GM23338 (cell line): ENCODE results near the gene UBE2D1. TPM values are rescaled to one million over a fixed set of nuclear protein-coding genes. Genes with fewer than 3 reads are reported as not detected.

ENCODE experiments used
- ATAC-seq: fragments of 200-7000 bp; cut with Tn5 transposase; 3 replicates; pipeline ENCODE4 v1.9.1; 2020
- DNase-seq: peaks from one replicate; pipeline ENCODE4 v3.0.0-alpha.2; 2015; ENCODE audit warnings: low spot score
- H2AFZ ChIP-seq: fragments of 200-600 bp; sonication (generic); 2 replicates; pipeline ENCODE4 v1.8.0; 2016; ENCODE audit warnings: antibody characterized with exemption, mild to moderate bottlenecking, moderate library complexity
- H3F3A ChIP-seq: fragments of 200-600 bp; sonication (generic); replicated peaks from 2 replicates; pipeline ENCODE4 v1.8.0; 2017; ENCODE audit warnings: antibody characterized with exemption, mixed run types, low read depth
- H3K27ac ChIP-seq: fragments of 200-600 bp; sonication (generic); 2 replicates; pipeline ENCODE4 v1.6.1; 2016; ENCODE audit warnings: low read depth
- H3K27me3 ChIP-seq: fragments of 200-600 bp; sonication (generic); 2 replicates; pipeline ENCODE4 v1.8.0; 2016; ENCODE audit warnings: mild to moderate bottlenecking, mixed run types, moderate library complexity; ENCODE audit not compliant: insufficient read depth
- H3K36me3 ChIP-seq: fragments of 200-600 bp; sonication (generic); 2 replicates; pipeline ENCODE4 v1.8.0; 2016; ENCODE audit warnings: mild to moderate bottlenecking; ENCODE audit not compliant: insufficient read depth
- H3K4me1 ChIP-seq: fragments of 200-600 bp; sonication (generic); 2 replicates; pipeline ENCODE4 v1.8.0; 2016; ENCODE audit warnings: mild to moderate bottlenecking, moderate library complexity; ENCODE audit not compliant: insufficient read depth
- H3K4me2 ChIP-seq: fragments of 200-600 bp; sonication (generic); 2 replicates; pipeline ENCODE4 v1.7.1; 2017; ENCODE audit warnings: mixed run types
- H3K4me3 ChIP-seq: fragments of 200-600 bp; sonication (generic); 2 replicates; pipeline ENCODE4 v1.6.1; 2016; ENCODE audit warnings: mixed run types
- H3K79me2 ChIP-seq: fragments of 200-600 bp; sonication (generic); replicated peaks from 2 replicates; pipeline ENCODE4 v1.8.0; 2017; ENCODE audit warnings: mild to moderate bottlenecking; ENCODE audit not compliant: insufficient read depth
- H3K9me2 ChIP-seq: fragments of 200-600 bp; sonication (generic); 2 replicates; pipeline ENCODE4 v1.8.0; 2017; ENCODE audit not compliant: insufficient read depth
- H4K20me1 ChIP-seq: fragments of 200-600 bp; sonication (generic); replicated peaks from 2 replicates; pipeline ENCODE4 v1.8.0; 2017; ENCODE audit warnings: mild to moderate bottlenecking; ENCODE audit not compliant: insufficient read depth
- H3K27ac Mint-ChIP-seq: 2 replicates; pipeline ENCODE4 v1.8.0; 2020; ENCODE audit warnings: inconsistent platforms, mild to moderate bottlenecking, moderate library complexity, mixed read lengths
- H3K27me3 Mint-ChIP-seq: 3 replicates; pipeline ENCODE4 v1.8.0; 2022; ENCODE audit warnings: low read depth, mild to moderate bottlenecking, moderate library complexity, mixed read lengths, inconsistent platforms; ENCODE audit not compliant: insufficient read depth, poor library complexity
- H3K36me3 Mint-ChIP-seq: 3 replicates; pipeline ENCODE4 v1.8.0; 2021; ENCODE audit warnings: low read depth, mild to moderate bottlenecking, inconsistent platforms, moderate library complexity, mixed read lengths
- H3K4me1 Mint-ChIP-seq: 3 replicates; pipeline ENCODE4 v1.8.0; 2020; ENCODE audit warnings: mild to moderate bottlenecking, inconsistent platforms, mixed read lengths
- H3K4me3 Mint-ChIP-seq: 3 replicates; pipeline ENCODE4 v1.8.0; 2021; ENCODE audit warnings: moderate library complexity, mild to moderate bottlenecking, inconsistent platforms, mixed read lengths
- H3K9me3 Mint-ChIP-seq: 3 replicates; pipeline ENCODE4 v1.8.0; 2020; ENCODE audit warnings: moderate library complexity, mild to moderate bottlenecking, inconsistent platforms, mixed read lengths
- CREB1 ChIP-seq: fragments of 250-450 bp; sonication (Bioruptor Pico); IDR thresholded peaks from 2 replicates; pipeline ENCODE4 v1.5.0; 2020; ENCODE audit warnings: low read depth, mild to moderate bottlenecking, moderate library complexity
- EZH2 ChIP-seq: fragments of 200-600 bp; sonication (generic); IDR thresholded peaks from one replicate; pipeline ENCODE4 v1.8.0; 2017; ENCODE audit warnings: antibody characterized with exemption, mild to moderate bottlenecking, low read depth; ENCODE audit not compliant: unreplicated experiment
- EZH2phosphoT487 ChIP-seq: fragments of 200-600 bp; sonication (generic); IDR thresholded peaks from one replicate; pipeline ENCODE4 v1.8.1; 2018; ENCODE audit warnings: antibody characterized with exemption; ENCODE audit not compliant: unreplicated experiment
- JUNB ChIP-seq: IDR thresholded peaks from one replicate; pipeline ENCODE4 v1.6.1; 2016; ENCODE audit warnings: antibody characterized with exemption; ENCODE audit not compliant: unreplicated experiment
- NANOG ChIP-seq: IDR thresholded peaks from 2 replicates; pipeline ENCODE4 v1.6.1; 2016; ENCODE audit warnings: antibody characterized with exemption, borderline replicate concordance
- POLR2AphosphoS5 ChIP-seq: IDR thresholded peaks from 2 replicates; pipeline ENCODE4 v1.6.1; 2016; ENCODE audit warnings: antibody characterized with exemption, low read depth
- STAT1 ChIP-seq: IDR thresholded peaks from one replicate; pipeline ENCODE4 v1.6.1; 2016; ENCODE audit warnings: antibody characterized with exemption; ENCODE audit not compliant: unreplicated experiment
- ZNF114 ChIP-seq: fragments of 250-450 bp; sonication (Bioruptor Pico); IDR thresholded peaks from 2 replicates; pipeline ENCODE4 v1.5.0; 2020; ENCODE audit warnings: mild to moderate bottlenecking, moderate library complexity
- ZNF331 ChIP-seq: fragments of 250-450 bp; sonication (Bioruptor Pico); IDR thresholded peaks from 2 replicates; pipeline ENCODE4 v1.5.0; 2020; ENCODE audit warnings: low read depth, mild to moderate bottlenecking, moderate library complexity
- polyA plus RNA-seq: library from polyadenylated mRNA; unstranded; fragments of >200 nt; fragmentation: Nextera tagmentation; extraction: Ambion mirVana; gene quantifications from 2 replicates; pipeline ENCODE4 v1.2.1, GENCODE V29; 2016
- total RNA-seq: library from RNA; depleted of rRNA; stranded (reverse); fragments of >200 nt; shearing (Covaris generic); gene quantifications from 2 replicates; pipeline ENCODE4 v1.2.3, GENCODE V29; 2014
- TF ChIP-seq, protein P1 (sequence below): IDR thresholded peaks from one replicate; pipeline ENCODE4 v1.6.1; 2018; ENCODE audit warnings: antibody characterized with exemption; ENCODE audit not compliant: unreplicated experiment
- TF ChIP-seq, protein P2 (sequence below), 2 experiments: fragments of 200-600 bp in 1 of 2; sonication (generic) in 1 of 2; conservative IDR thresholded peaks; 2 replicates each; pipeline versions ENCODE4 v1.5.1 to v1.6.1; 2016 to 2017; ENCODE audit warnings: antibody characterized with exemption in 2 of 2, low read depth in 2 of 2, mild to moderate bottlenecking in 2 of 2, moderate library complexity in 1 of 2
- TF ChIP-seq, protein P3 (sequence below): IDR thresholded peaks from 2 replicates; pipeline ENCODE4 v1.6.1; 2016; ENCODE audit warnings: antibody characterized with exemption

Gene UBE2D1
- total and polyA plus RNA-seq, 2 experiments from 2014 or later, result 39.5 to 64.9 TPM

DNA sequence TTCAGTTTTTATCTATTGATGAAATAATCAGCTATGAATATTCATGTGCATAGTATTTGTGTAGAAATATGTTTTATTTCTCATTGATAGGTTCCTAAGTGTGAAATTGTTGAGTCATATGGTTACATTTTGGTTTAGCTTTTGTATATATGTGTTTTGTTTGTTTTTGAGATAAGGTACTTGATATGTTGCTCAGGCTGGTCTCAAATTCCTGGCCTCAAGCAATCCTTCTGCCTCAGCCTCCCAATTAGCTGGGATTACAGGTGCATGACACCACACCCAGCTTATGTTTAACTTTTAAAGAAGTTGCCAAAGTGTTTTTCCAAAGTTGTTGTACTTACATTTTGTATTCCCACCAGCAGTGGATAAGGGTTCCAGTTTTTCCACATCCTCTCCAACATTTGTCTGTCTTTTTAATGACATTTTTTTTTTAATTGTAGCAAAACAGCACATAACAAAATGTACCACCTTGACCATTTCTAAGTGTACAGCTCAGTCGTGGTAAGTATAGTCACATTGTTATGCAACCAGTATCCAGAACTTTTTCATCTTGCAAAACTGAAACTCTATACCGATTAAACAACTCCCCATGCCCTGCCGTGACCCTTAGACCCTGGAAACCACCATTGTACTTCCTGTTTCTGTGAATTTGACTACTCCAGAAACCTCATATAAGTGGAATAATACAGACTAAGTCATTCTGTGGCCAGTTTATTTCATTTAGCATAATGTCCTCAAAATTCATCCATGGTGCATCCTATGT, 12.6 kb upstream of the UBE2D1 start:
- H3K27me3 ChIP-seq, result peaks cover 9% of the 10 kb centered on the region
- Mint-ChIP-seq H3K4me1 (no peaks in the 10 kb centered on the region; the same call in 2 of the 3 replicates), H3K9me3 (no peaks in the 10 kb centered on the region), H3K27ac (no peak overlapping the region), H3K36me3 (no peaks in the 10 kb centered on the region), H3K4me3 (no peak overlapping the region), H3K27me3 (peaks cover 5% of the 10 kb centered on the region)
- TF ChIP-seq, protein P1, sequence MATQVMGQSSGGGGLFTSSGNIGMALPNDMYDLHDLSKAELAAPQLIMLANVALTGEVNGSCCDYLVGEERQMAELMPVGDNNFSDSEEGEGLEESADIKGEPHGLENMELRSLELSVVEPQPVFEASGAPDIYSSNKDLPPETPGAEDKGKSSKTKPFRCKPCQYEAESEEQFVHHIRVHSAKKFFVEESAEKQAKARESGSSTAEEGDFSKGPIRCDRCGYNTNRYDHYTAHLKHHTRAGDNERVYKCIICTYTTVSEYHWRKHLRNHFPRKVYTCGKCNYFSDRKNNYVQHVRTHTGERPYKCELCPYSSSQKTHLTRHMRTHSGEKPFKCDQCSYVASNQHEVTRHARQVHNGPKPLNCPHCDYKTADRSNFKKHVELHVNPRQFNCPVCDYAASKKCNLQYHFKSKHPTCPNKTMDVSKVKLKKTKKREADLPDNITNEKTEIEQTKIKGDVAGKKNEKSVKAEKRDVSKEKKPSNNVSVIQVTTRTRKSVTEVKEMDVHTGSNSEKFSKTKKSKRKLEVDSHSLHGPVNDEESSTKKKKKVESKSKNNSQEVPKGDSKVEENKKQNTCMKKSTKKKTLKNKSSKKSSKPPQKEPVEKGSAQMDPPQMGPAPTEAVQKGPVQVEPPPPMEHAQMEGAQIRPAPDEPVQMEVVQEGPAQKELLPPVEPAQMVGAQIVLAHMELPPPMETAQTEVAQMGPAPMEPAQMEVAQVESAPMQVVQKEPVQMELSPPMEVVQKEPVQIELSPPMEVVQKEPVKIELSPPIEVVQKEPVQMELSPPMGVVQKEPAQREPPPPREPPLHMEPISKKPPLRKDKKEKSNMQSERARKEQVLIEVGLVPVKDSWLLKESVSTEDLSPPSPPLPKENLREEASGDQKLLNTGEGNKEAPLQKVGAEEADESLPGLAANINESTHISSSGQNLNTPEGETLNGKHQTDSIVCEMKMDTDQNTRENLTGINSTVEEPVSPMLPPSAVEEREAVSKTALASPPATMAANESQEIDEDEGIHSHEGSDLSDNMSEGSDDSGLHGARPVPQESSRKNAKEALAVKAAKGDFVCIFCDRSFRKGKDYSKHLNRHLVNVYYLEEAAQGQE, result no peak
- TF ChIP-seq EZH2phosphoT487 (no peak), ZNF331 (CRISPR knock-in tag) (no peak), NANOG (no peak), ZNF114 (CRISPR knock-in tag) (no peak)
- no peaks in the 10 kb centered on the region for H3K79me2 ChIP-seq
- H3K27ac ChIP-seq, result no peak overlapping the region
- no peaks in the 10 kb centered on the region for H3K9me2 ChIP-seq
- H2AFZ ChIP-seq, result no peak overlapping the region
- no peaks in the 10 kb centered on the region for H3F3A ChIP-seq
- no peaks in the 10 kb centered on the region for H3K4me1 ChIP-seq
- H4K20me1 ChIP-seq, result no peaks in the 10 kb centered on the region
- DNase-seq (no peak), ATAC-seq (no peak)
- H3K4me2 ChIP-seq, result no peak overlapping the region
- H3K36me3 ChIP-seq, result no peaks in the 10 kb centered on the region
- no peak overlapping the region for H3K4me3 ChIP-seq

DNA sequence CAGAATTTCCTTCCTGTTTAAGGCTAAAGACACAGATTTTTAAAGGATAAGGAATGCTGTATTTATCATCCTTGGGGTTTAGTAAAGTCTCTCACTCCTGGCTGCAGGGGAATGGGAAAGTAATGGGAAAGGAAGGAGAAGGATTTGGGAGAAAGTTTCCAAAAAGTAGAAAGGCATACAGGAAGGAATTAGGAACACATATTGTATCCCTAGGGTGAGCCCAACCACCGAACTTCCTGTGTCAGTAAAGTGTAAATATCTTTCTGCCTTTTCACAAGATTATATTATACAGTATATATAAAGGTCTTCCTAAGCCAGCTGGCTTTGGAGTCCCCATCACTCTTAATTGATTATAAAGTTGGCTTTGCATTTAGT, 12.0 kb upstream of the UBE2D1 start:
- Mint-ChIP-seq H3K9me3 (no peaks in the 10 kb centered on the region), H3K27ac (peak overlapping the region; percentile 55; the same call in 1 of the 2 replicates), H3K36me3 (no peaks in the 10 kb centered on the region), H3K27me3 (peaks cover 6% of the 10 kb centered on the region), H3K4me1 (no peaks in the 10 kb centered on the region; the same call in 2 of the 3 replicates), H3K4me3 (no peak overlapping the region)
- DNase-seq, result no peak
- Histone ChIP-seq H3K27me3 (peaks cover 9% of the 10 kb centered on the region), H3K9me2 (no peaks in the 10 kb centered on the region), H3K36me3 (no peaks in the 10 kb centered on the region), H2AFZ (no peak overlapping the region), H4K20me1 (no peaks in the 10 kb centered on the region), H3K4me3 (no peak overlapping the region), H3F3A (no peaks in the 10 kb centered on the region), H3K4me1 (no peaks in the 10 kb centered on the region), H3K27ac (no peak overlapping the region), H3K4me2 (no peak overlapping the region), H3K79me2 (no peaks in the 10 kb centered on the region)
- ATAC-seq, result no peak
- TF ChIP-seq ZNF331 (CRISPR knock-in tag), result no peak
- no peak for TF ChIP-seq STAT1
- TF ChIP-seq, protein P1, result no peak
- TF ChIP-seq EZH2, result no peak
- TF ChIP-seq, protein P2, sequence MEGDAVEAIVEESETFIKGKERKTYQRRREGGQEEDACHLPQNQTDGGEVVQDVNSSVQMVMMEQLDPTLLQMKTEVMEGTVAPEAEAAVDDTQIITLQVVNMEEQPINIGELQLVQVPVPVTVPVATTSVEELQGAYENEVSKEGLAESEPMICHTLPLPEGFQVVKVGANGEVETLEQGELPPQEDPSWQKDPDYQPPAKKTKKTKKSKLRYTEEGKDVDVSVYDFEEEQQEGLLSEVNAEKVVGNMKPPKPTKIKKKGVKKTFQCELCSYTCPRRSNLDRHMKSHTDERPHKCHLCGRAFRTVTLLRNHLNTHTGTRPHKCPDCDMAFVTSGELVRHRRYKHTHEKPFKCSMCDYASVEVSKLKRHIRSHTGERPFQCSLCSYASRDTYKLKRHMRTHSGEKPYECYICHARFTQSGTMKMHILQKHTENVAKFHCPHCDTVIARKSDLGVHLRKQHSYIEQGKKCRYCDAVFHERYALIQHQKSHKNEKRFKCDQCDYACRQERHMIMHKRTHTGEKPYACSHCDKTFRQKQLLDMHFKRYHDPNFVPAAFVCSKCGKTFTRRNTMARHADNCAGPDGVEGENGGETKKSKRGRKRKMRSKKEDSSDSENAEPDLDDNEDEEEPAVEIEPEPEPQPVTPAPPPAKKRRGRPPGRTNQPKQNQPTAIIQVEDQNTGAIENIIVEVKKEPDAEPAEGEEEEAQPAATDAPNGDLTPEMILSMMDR (conservative IDR thresholded peaks at IDR 0.05; ENCODE audit: low read depth in 2 of 2), result no peak
- TF ChIP-seq EZH2phosphoT487, result no peak
- TF ChIP-seq, protein P3, sequence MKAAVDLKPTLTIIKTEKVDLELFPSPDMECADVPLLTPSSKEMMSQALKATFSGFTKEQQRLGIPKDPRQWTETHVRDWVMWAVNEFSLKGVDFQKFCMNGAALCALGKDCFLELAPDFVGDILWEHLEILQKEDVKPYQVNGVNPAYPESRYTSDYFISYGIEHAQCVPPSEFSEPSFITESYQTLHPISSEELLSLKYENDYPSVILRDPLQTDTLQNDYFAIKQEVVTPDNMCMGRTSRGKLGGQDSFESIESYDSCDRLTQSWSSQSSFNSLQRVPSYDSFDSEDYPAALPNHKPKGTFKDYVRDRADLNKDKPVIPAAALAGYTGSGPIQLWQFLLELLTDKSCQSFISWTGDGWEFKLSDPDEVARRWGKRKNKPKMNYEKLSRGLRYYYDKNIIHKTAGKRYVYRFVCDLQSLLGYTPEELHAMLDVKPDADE, result no peak
- no peak for TF ChIP-seq JUNB
- no peak for TF ChIP-seq CREB1 (CRISPR knock-in tag)
- TF ChIP-seq POLR2AphosphoS5, result no peak
